ELR (cell line): ENCODE results near the gene ZBED2.
"Not testable (repeated sequence)": the region's sequence is repeated elsewhere in the genome, so short reads cannot be mapped to it uniquely, and the experiment has no call there.

ENCODE experiments used
- DNase-seq: peaks from one replicate; pipeline ENCODE4 v3.0.0-alpha.2; 2015; ENCODE audit warnings: low read depth

ZBED2 gene

GRCh38 chr3:111595232-111595631 lies at the start of gene ZBED2:
TSS of gene ZBED2 (minus strand) at chr3:111595346. CDS start at chr3:111594201, 1,145 bp downstream.
- no peak for DNase-seq

GRCh38 chr3:111639316-111639715 lies 44.2 kb upstream of the ZBED2 start:
- no peak for DNase-seq

- no peak for DNase-seq
These were observed 41.3 kb upstream of the ZBED2 start for GRCh38 chr3:111636366-111636885.

DNA sequence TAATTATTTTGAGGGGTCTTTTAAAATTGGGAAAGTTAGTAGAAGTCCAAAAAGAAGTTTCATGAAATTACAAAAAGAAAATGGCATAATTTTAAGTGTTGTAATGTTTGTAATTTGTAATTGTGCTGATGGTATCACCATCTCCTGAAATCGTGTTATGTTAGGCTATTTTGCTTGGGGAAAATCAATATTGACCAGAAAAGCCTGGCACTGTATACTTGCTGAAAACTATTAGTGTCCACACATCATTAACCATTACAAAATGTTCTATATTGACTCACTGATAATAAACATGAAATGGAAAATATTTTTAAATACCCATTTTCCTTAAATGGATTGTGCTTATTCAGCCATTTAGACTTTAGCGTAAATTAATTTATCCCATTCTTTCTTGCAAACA lies 40.3 kb upstream of the ZBED2 start:
- no peak for DNase-seq

DNA sequence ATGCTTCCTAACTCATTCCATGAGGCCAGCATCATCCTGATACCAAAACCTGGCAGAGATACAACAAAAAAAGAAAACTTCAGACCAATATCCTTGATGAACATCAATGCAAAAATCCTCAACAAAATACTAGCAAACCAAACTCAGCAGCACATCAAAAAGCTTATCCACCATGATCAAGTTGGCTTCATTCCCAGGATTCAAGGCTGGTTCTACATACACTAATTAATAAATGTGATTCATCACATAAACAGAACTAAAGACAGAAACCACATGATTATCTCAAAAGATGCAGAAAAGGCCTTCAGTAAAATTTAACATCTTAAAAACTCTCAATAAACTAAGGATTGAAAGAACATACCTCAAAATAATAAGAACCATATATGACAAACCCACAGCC lies 35.5 kb upstream of the ZBED2 start:
- DNase-seq, result peak; percentile 17

GRCh38 chr3:111629018-111629417 lies 33.9 kb upstream of the ZBED2 start:
- not testable (repeated sequence) for DNase-seq

- peak; percentile 58 for DNase-seq
These were observed 31.9 kb upstream of the ZBED2 start for GRCh38 chr3:111627092-111627491.

DNA sequence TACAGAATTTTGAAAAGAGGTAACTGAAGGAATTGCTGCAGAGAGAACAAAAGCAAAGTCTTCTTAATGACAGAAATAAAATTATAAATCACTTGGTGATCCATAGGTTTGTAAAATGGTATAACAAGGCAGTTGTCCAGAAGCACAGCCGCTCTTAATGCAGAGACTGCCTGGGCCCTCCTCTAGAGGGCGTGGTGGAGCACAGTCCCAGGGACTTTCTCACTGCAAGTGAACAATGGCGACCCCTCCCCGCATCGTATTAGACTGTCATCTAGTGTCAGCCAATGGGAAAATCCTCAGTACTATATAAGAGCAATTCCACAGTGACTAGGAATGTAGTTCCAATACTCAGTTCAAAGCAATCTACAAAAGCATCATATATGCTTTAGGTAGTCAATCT lies 26.4 kb upstream of the ZBED2 start:
- DNase-seq, result peak; percentile 36

DNA sequence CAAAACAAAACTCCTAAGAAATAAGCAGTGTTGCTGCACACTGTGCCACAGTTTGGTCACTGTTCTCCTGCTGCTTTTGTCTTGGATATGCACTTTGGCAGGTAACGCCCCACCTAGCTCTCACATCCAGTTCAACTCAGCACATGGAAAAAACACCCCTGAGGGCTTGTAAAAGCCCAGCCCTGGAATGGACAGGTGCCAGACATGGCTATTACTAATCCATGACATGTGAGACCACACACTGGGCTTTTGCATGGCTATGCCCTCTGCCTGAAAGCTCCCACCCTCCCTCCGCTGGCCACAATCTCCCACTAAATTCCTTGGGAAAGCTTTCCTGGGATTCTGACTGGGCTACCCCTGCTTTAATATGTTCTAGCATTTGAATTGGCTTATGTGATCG lies 24.7 kb upstream of the ZBED2 start:
- DNase-seq, result peak; percentile 62

GRCh38 chr3:111618945-111619344 lies 23.8 kb upstream of the ZBED2 start:
- no peak for DNase-seq

DNA sequence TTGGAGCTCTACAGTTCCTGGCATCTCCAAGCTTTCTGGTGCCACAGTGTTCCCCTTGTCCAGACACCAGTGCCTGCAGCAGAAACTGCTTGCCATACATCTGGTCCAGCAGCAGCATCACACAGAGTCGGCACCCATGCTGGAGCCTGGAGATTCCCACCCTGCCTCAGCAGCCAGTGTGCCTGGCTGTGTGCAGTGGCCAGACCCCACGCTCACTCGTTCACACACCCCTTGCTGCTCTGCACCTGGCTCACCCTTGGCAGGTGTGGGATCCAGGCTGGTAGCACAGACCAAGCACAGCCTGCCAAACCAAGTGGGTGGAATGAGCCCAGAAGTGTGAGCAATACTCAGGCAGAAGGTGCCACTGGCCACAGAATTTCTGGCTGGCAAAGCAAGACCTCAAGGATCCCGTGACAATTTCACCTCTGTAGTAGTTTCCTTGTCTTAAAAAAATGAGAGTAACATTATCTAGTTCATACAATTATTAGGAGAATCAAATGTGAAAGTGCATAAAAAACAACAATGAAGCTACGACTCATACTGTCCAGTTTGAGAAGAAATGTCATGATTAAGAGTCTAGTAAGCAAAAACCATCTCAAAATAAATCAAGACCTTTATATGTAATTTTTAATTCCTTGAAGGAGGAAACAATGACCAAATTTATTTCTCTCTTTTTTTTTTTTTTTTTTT lies 22.9 kb upstream of the ZBED2 start:
- peak; percentile 24 for DNase-seq

DNA sequence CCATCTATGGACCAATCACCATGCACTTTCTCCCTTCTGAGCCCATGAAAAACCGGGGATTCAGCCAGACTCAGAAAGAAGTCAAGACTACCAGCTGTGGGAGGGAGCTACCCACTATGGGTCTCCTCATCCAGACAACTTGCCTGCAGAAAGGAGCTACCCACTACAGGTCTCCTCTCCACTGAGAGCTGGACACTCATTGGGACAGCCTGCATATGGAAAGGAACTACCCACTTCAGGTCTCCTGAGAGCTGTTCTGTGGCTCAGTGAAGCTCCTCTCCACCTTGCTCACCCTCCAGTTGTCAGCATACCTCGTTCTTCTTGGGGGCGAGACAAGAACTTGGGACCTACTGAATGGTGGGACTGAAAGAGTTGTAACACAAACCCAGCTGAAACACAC lies 22.3 kb upstream of the ZBED2 start:
- DNase-seq, result no peak

DNA sequence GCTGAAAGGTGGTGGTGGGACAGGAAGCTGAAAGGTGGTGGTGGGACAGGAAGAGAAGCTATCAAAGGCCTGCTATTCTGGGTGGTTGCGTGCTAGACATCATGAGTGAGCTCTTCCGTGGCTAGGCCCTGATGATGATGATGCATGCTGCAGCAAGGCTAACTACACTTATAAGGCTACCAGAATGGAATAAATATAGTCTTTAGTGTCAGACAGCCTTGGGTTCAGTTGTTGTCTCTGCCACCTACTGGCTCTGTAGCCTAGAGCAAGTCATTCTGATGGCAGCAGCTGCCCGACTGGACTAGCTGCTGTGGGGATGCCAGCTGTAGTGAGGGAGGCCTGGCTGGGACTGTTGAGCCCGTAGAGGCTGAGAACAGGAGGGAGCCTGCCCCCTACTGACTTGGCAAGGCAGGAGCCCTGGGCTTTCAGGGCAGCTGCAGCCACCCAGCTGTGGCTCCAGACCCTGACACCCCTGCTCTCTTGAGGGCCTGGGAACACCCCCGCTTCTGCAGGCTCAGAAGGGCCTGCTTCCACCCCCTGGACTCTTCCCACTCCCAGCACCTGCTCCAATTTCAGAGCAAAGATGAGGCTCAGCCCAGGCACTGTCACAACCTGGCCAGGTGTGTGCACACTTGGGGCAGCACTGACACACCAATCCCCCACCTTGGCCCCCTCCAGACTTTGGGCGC lies 21.4 kb upstream of the ZBED2 start:
- DNase-seq, result peak; percentile 40

GRCh38 chr3:111615880-111616279 lies 20.7 kb upstream of the ZBED2 start:
- DNase-seq, result no peak

DNA sequence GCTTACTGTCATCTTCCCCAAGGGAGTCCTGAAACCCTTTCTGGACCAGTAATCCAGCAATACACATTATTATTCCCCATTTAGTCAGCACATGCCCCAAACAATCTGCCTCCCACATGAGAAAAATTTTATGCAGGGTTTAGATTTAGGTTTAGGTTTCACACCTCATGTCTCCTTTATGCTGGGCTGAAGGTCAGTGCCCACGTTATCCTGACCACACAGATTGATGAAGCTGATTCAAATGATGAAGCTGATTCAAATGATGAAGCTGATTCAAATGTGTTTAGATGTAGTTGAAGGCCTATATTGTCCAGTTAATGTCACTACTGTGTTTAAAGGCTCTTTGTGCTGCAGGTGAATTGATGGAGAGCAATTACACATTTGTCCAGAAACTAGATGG lies 18.1 kb upstream of the ZBED2 start:
- DNase-seq, result no peak

DNA sequence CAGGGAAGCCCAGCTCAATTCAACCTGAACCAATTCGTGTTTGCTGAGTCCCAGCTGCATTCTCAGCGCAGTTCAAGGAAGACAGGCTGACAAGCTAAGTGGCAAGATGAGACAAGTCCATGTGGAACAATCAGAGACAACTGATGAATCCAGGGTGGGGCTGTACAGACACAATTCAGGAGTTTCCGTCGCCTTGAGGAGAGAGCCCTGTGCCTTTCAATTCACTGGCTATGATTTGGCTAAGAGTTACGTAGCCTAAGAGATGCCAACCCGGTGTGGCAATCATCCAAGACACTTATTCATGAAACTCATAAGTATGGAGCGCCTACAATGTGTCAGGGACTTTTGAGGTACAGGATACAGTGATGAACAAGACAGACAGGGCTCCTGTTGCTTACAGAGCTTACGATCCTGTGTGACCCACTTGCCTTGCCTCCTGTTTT lies 15.5 kb upstream of the ZBED2 start:
- DNase-seq, result no peak

GRCh38 chr3:111610189-111610588 lies 15.0 kb upstream of the ZBED2 start:
- no peak for DNase-seq

- DNase-seq, result no peak
These were observed 14.6 kb upstream of the ZBED2 start for GRCh38 chr3:111609700-111610099.

DNA sequence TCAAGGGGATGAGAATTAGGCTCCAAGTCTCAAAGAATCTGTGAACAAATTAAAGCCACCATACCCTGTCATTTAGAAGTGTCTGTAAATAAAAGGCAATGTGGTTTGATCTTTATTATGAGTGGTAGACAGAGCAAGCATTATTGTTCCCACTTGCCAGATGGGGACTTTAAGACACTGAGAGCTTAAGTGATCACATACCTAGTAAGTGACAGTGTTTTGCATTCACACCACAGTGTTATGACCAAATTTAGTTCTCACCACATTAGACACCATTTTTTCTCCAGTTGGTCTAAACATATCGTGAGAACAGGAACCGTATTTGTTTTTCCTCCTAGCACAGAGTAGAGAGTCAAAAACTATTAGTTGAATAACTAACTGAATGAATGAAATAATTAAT lies 13.2 kb upstream of the ZBED2 start:
- no peak for DNase-seq

DNA sequence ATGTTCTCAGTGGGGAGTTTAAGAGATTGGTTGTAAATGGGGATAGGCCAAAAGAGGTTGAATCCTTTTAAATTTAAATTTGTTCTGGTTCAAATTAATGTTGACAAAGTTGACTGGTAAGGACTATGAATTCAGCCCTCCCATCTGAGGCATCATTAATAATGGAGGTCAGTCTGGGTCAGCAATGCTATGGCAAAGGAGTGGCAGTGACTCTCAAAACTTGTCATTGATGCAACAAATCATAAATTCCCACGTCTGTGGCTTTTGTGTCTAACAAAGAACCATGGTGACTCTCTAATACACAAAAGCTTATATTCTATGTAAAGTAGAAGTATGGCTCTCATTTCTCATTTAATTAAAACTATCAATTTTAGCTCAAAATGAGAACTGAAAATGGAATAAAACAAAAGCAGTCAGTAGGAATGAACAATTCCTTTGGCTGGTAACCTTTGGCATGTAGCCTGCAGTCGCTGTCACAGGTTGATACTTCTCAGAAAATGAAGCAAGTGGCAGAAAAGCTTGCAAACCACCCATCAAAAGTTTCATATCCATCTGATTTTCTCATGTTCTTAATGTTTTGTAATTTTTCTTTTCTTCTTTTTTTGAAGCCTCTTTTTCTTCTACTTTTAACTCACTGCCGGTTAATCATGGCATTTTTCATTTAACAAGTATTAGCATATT lies 12.2 kb upstream of the ZBED2 start:
- DNase-seq, result no peak

- DNase-seq, result no peak
These were observed 10.3 kb upstream of the ZBED2 start for GRCh38 chr3:111605493-111605892.

- peak; percentile 92 for DNase-seq
These were observed 9.9 kb upstream of the ZBED2 start for GRCh38 chr3:111605018-111605417.

- DNase-seq, result no peak
These were observed 9.0 kb upstream of the ZBED2 start for GRCh38 chr3:111604119-111604518.
